ENCODE measurements around the gene KCNK15.

GRCh38 chr20:44769481-44769863 is 23.8 kb downstream of the KCNK15 start:
- TF ChIP-seq, protein P1, sequence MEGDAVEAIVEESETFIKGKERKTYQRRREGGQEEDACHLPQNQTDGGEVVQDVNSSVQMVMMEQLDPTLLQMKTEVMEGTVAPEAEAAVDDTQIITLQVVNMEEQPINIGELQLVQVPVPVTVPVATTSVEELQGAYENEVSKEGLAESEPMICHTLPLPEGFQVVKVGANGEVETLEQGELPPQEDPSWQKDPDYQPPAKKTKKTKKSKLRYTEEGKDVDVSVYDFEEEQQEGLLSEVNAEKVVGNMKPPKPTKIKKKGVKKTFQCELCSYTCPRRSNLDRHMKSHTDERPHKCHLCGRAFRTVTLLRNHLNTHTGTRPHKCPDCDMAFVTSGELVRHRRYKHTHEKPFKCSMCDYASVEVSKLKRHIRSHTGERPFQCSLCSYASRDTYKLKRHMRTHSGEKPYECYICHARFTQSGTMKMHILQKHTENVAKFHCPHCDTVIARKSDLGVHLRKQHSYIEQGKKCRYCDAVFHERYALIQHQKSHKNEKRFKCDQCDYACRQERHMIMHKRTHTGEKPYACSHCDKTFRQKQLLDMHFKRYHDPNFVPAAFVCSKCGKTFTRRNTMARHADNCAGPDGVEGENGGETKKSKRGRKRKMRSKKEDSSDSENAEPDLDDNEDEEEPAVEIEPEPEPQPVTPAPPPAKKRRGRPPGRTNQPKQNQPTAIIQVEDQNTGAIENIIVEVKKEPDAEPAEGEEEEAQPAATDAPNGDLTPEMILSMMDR (IDR thresholded peaks at IDR 0.05): no peak
- TF ChIP-seq POLR2A (IDR thresholded peaks at IDR 0.05): no peak

Data from Peyer's patch (tissue), 4 donors.